ENCODE measurements around the gene SYVN1.

- TF ChIP-seq CTCF (IDR thresholded peaks at IDR 0.05; ENCODE audit: borderline replicate concordance, extremely low read depth, low read length, poor library complexity, severe bottlenecking) (no peak), EZH2 (IDR thresholded peaks at IDR 0.05; ENCODE audit: borderline replicate concordance, low read depth, low read length, severe bottlenecking) (no peak)
These were observed 18.8 kb downstream of the SYVN1 start for GRCh38 chr11:65115361-65116082.
